ENCODE results near the gene MAP1LC3C. TPM values are rescaled to one million over a fixed set of nuclear protein-coding genes. Genes with fewer than 3 reads are reported as not detected.

Gene MAP1LC3C
- total and polyA plus RNA-seq, 9 of the 15 experiments (the other 6 are each of a cell fraction or from before 2014, with no cell fraction given): not detected

- no peak for TF ChIP-seq ZNF609 (CRISPR knock-in tag; IDR thresholded peaks at IDR 0.05; ENCODE audit: borderline replicate concordance)
- no peak for TF ChIP-seq U2AF1 (optimal IDR thresholded peaks at IDR 0.05; ENCODE audit: low read depth, low read length)
- TF ChIP-seq ZNF431 (CRISPR knock-in tag; IDR thresholded peaks at IDR 0.05): no peak
- TF ChIP-seq SRSF1 (IDR thresholded peaks at IDR 0.05; ENCODE audit: low read depth, low read length): no peak
- 0 out of 2 replicates have a peak, but pooled peaks have one; percentile 23 for TF ChIP-seq ZNF197 (CRISPR knock-in tag; IDR thresholded peaks at IDR 0.05; ENCODE audit: low read depth)
- no peak for TF ChIP-seq PCBP2 (IDR thresholded peaks at IDR 0.05; ENCODE audit: low read depth, low read length, poor library complexity, severe bottlenecking)
- TF ChIP-seq TAF15 (IDR thresholded peaks at IDR 0.05; ENCODE audit: low read depth, low read length): no peak
- no peak for TF ChIP-seq PCBP1 (IDR thresholded peaks at IDR 0.05; ENCODE audit: low read depth, low read length, poor library complexity, severe bottlenecking)
- no peak for TF ChIP-seq HCFC1 (IDR thresholded peaks at IDR 0.05; ENCODE audit: low read depth, low read length)
- TF ChIP-seq MYNN (IDR thresholded peaks at IDR 0.05): no peak
- TF ChIP-seq MYNN (CRISPR knock-in tag; IDR thresholded peaks at IDR 0.05): no peak
- TF ChIP-seq ZNF699 (CRISPR knock-in tag; IDR thresholded peaks at IDR 0.05; ENCODE audit: insufficient replicate concordance): no peak
- TF ChIP-seq ZNF695 (CRISPR knock-in tag; IDR thresholded peaks at IDR 0.05): no peak
- TF ChIP-seq CAMTA2 (CRISPR knock-in tag; conservative IDR thresholded peaks at IDR 0.05): no peak
- no peak for TF ChIP-seq HEY1 (CRISPR knock-in tag; IDR thresholded peaks at IDR 0.05; ENCODE audit: borderline replicate concordance)
- TF ChIP-seq RBFOX2 (IDR thresholded peaks at IDR 0.05; ENCODE audit: low read depth, low read length): no peak
- no peak for TF ChIP-seq XRCC3 (IDR thresholded peaks at IDR 0.05)
- TF ChIP-seq RBBP5 (IDR thresholded peaks at IDR 0.05; ENCODE audit: borderline replicate concordance, insufficient read depth, low read length, poor library complexity, severe bottlenecking): no peak
- TF ChIP-seq MTA2 (IDR thresholded peaks at IDR 0.05; ENCODE audit: low read depth): no peak
- no peak for TF ChIP-seq NCOA6 (IDR thresholded peaks at IDR 0.05)
- TF ChIP-seq NRF1 (conservative IDR thresholded peaks at IDR 0.05 in 1 of 2, IDR thresholded peaks at IDR 0.05 in 1 of 2): peak; percentile 67 to 72
- peak; percentile 57; the same call in 1 of the 2 replicates for TF ChIP-seq NBN (IDR thresholded peaks at IDR 0.05; ENCODE audit: low read depth)
- TF ChIP-seq NCOA2 (IDR thresholded peaks at IDR 0.05; ENCODE audit: partially characterized antibody in 2 of 2): no peak
- 0 out of 4 replicates have a peak, but pooled peaks of 1 of the 2 experiments have one; percentile 21 for TF ChIP-seq FOXK2 (conservative IDR thresholded peaks at IDR 0.05 in 1 of 2, IDR thresholded peaks at IDR 0.05 in 1 of 2; ENCODE audit: low read depth in 2 of 2)
- no peak for TF ChIP-seq DLX4 (CRISPR knock-in tag; IDR thresholded peaks at IDR 0.05)
- TF ChIP-seq GABPA (tag; conservative IDR thresholded peaks at IDR 0.05; ENCODE audit: low read depth): no peak
These were observed 431 bp downstream of the MAP1LC3C start (continued) for GRCh38 chr1:241998412-241998921.
